DOHH2 (cell line): ENCODE results near the gene PDE4D.

ENCODE experiments used
- H3F3A ChIP-seq: fragments of 200-600 bp; sonication (generic), shearing (Covaris generic); 2 replicates; pipeline ENCODE4 v1.6.0; 2016; ENCODE audit warnings: antibody characterized with exemption, mild to moderate bottlenecking; ENCODE audit not compliant: control insufficient read depth, insufficient read depth
- H3K27ac ChIP-seq: fragments of 200-600 bp; sonication (generic); 2 replicates; pipeline ENCODE4 v1.5.1; 2014; ENCODE audit warnings: low read depth, mild to moderate bottlenecking, low read length, moderate library complexity
- H3K27me3 ChIP-seq: fragments of 200-600 bp; sonication (generic); 2 replicates; pipeline ENCODE4 v1.6.1; 2014; ENCODE audit warnings: mild to moderate bottlenecking, low read length, mixed read lengths; ENCODE audit not compliant: control insufficient read depth
- H3K36me3 ChIP-seq: fragments of 200-600 bp; sonication (generic); 2 replicates; pipeline ENCODE4 v1.6.1; 2014; ENCODE audit warnings: mild to moderate bottlenecking, low read length, moderate library complexity, mixed read lengths; ENCODE audit not compliant: control insufficient read depth
- H3K4me1 ChIP-seq: fragments of 200-600 bp; sonication (generic); 2 replicates; pipeline ENCODE4 v1.6.1; 2014; ENCODE audit warnings: mild to moderate bottlenecking, low read length, mixed read lengths; ENCODE audit not compliant: control insufficient read depth
- H3K4me2 ChIP-seq: fragments of 200-600 bp; sonication (generic); 2 replicates; pipeline ENCODE4 v1.6.0; 2014; ENCODE audit warnings: mild to moderate bottlenecking, low read length, moderate library complexity
- H3K4me3 ChIP-seq: fragments of 200-600 bp; sonication (generic); 2 replicates; pipeline ENCODE4 v1.5.1; 2014; ENCODE audit warnings: mild to moderate bottlenecking, low read length, mixed read lengths
- H3K79me2 ChIP-seq: fragments of 200-600 bp; sonication (generic); 2 replicates; pipeline ENCODE4 v1.6.1; 2014; ENCODE audit warnings: mild to moderate bottlenecking, low read length, mixed read lengths; ENCODE audit not compliant: control insufficient read depth
- H3K9me2 ChIP-seq: fragments of 200-600 bp; sonication (generic); replicated peaks from 2 replicates; pipeline ENCODE4 v1.6.1; 2014; ENCODE audit warnings: mild to moderate bottlenecking, low read length, mixed read lengths; ENCODE audit not compliant: control insufficient read depth
- H3K9me3 ChIP-seq: fragments of 200-600 bp; sonication (generic); 2 replicates; pipeline ENCODE4 v1.6.1; 2014; ENCODE audit warnings: antibody characterized with exemption, low read length, mixed read lengths; ENCODE audit not compliant: control insufficient read depth, insufficient read depth
- H4K20me1 ChIP-seq: fragments of 200-600 bp; sonication (generic); 2 replicates; pipeline ENCODE4 v1.6.0; 2014; ENCODE audit warnings: low read depth, mild to moderate bottlenecking, antibody characterized with exemption, low read length, moderate library complexity; ENCODE audit not compliant: control insufficient read depth, insufficient read depth
- CTCF ChIP-seq: fragments of 200-600 bp; sonication (generic); IDR thresholded peaks from one replicate; pipeline ENCODE4 v1.5.1; 2014; ENCODE audit warnings: antibody characterized with exemption, mild to moderate bottlenecking, low read depth, low read length; ENCODE audit not compliant: poor library complexity, severe bottlenecking
- EZH2phosphoT487 ChIP-seq: fragments of 200-600 bp; sonication (generic); IDR thresholded peaks from 2 replicates; pipeline ENCODE4 v1.6.1; 2017; ENCODE audit warnings: borderline replicate concordance, mild to moderate bottlenecking, antibody characterized with exemption, low read length, moderate library complexity, mixed read lengths

The PDE4D gene

GRCh38 chr5:58963821-58964220 lies 929.7 kb downstream of the PDE4D start:
- Histone ChIP-seq H3K9me3 (peaks cover 5% of the 10 kb centered on the region; the same call in 1 of the 2 replicates), H3K4me3 (no peak overlapping the region), H3K27ac (no peak overlapping the region), H3F3A (no peaks in the 10 kb centered on the region), H3K4me2 (no peak overlapping the region), H3K27me3 (no peaks in the 10 kb centered on the region), H3K79me2 (no peaks in the 10 kb centered on the region), H3K9me2 (no peaks in the 10 kb centered on the region), H3K4me1 (peaks cover 27% of the 10 kb centered on the region), H3K36me3 (no peaks in the 10 kb centered on the region), H4K20me1 (no peaks in the 10 kb centered on the region)
- TF ChIP-seq CTCF (no peak), EZH2phosphoT487 (no peak)

GRCh38 chr5:58963361-58963760 lies 930.2 kb downstream of the PDE4D start:
- H3F3A ChIP-seq = no peaks in the 10 kb centered on the region
- TF ChIP-seq CTCF (no peak), EZH2phosphoT487 (no peak)
- no peak overlapping the region for H3K27ac ChIP-seq
- no peak overlapping the region for H3K4me2 ChIP-seq
- H3K9me2 ChIP-seq = no peaks in the 10 kb centered on the region
- no peaks in the 10 kb centered on the region for H4K20me1 ChIP-seq
- no peaks in the 10 kb centered on the region for H3K27me3 ChIP-seq
- peaks cover 5% of the 10 kb centered on the region; the same call in 1 of the 2 replicates for H3K9me3 ChIP-seq
- H3K4me3 ChIP-seq = no peak overlapping the region
- H3K36me3 ChIP-seq = no peaks in the 10 kb centered on the region
- H3K4me1 ChIP-seq = peaks cover 27% of the 10 kb centered on the region
- H3K79me2 ChIP-seq = no peaks in the 10 kb centered on the region

- Histone ChIP-seq H3K36me3 (no peaks in the 10 kb centered on the region), H3K27me3 (no peaks in the 10 kb centered on the region), H3K4me1 (peaks cover 27% of the 10 kb centered on the region), H3F3A (no peaks in the 10 kb centered on the region), H3K79me2 (no peaks in the 10 kb centered on the region), H3K9me2 (no peaks in the 10 kb centered on the region), H3K4me3 (peak overlapping the region; percentile 34), H3K9me3 (peaks cover 5% of the 10 kb centered on the region; the same call in 1 of the 2 replicates), H3K27ac (no peak overlapping the region), H4K20me1 (no peaks in the 10 kb centered on the region), H3K4me2 (peak overlapping the region; percentile 39)
- no peak for TF ChIP-seq CTCF
- no peak for TF ChIP-seq EZH2phosphoT487
These were observed 931.8 kb downstream of the PDE4D start for GRCh38 chr5:58961631-58962280.
